Measurements from ENCODE around the gene DNM3. TPM values are rescaled to one million over a fixed set of nuclear protein-coding genes. Genes with fewer than 3 reads are reported as not detected.
A peak's percentile ranks its signal among the peaks of the same experiment; 100 is the strongest.

The DNM3 gene
- total and polyA plus RNA-seq, 5 donors from 2014 or later, result 0.76 to 5.5 (median 1.6) TPM

- no peak for DNase-seq
- Mint-ChIP-seq H3K4me1 (no peaks in the 10 kb centered on the region), H3K4me3 (no peak overlapping the region), H3K27ac (no peak overlapping the region), H3K36me3 (peaks cover 3% of the 10 kb centered on the region), H3K9me3 (peaks cover 0 to 3% (median 0%) of the 10 kb centered on the region in 7 donors), H3K27me3 (no peaks in the 10 kb centered on the region)
- ATAC-seq (ENCODE audit: low read depth in 2 of 2), result no peak
- H3K27me3 ChIP-seq (ENCODE audit: control insufficient read depth, insufficient read depth, low read length), result no peaks in the 10 kb centered on the region
- H3K27ac ChIP-seq (ENCODE audit: insufficient read depth, low read length, poor library complexity, severe bottlenecking), result no peak overlapping the region
- no peak overlapping the region for H3K4me3 ChIP-seq (ENCODE audit: low read depth, low read length)
- H3K9me3 ChIP-seq (ENCODE audit: control insufficient read depth in 2 of 2, low read length in 2 of 2), result no peaks in the 10 kb centered on the region
- no peaks in the 10 kb centered on the region for H3K4me1 ChIP-seq (ENCODE audit: control insufficient read depth, insufficient read depth, low read length, poor library complexity, severe bottlenecking)
- no peaks in the 10 kb centered on the region for H3K36me3 ChIP-seq (ENCODE audit: control insufficient read depth, insufficient read depth, low read length)
These were observed 268.1 kb downstream of the DNM3 start for GRCh38 chr1:172109359-172109758.

GRCh38 chr1:172112576-172112975 is 271.3 kb downstream of the DNM3 start:
- peaks cover 3% of the 10 kb centered on the region for H3K36me3 Mint-ChIP-seq
- Histone ChIP-seq H3K27ac (ENCODE audit: insufficient read depth, low read length, poor library complexity, severe bottlenecking) (no peak overlapping the region), H3K36me3 (ENCODE audit: control insufficient read depth, insufficient read depth, low read length) (no peaks in the 10 kb centered on the region), H3K9me3 (ENCODE audit: control insufficient read depth in 2 of 2, low read length in 2 of 2) (no peaks in the 10 kb centered on the region), H3K4me3 (ENCODE audit: low read depth, low read length) (no peak overlapping the region), H3K27me3 (ENCODE audit: control insufficient read depth, insufficient read depth, low read length) (no peaks in the 10 kb centered on the region), H3K4me1 (ENCODE audit: control insufficient read depth, insufficient read depth, low read length, poor library complexity, severe bottlenecking) (peaks cover 4% of the 10 kb centered on the region)
- no peak overlapping the region for H3K27ac Mint-ChIP-seq
- H3K4me1 Mint-ChIP-seq, result peaks cover 0 to 5% (median 3%) of the 10 kb centered on the region in 4 donors
- H3K9me3 Mint-ChIP-seq, result peaks cover 0 to 3% (median 0%) of the 10 kb centered on the region in 7 donors
- no peak overlapping the region for H3K4me3 Mint-ChIP-seq
- H3K27me3 Mint-ChIP-seq, result no peaks in the 10 kb centered on the region
- ATAC-seq (ENCODE audit: low read depth in 2 of 2) (no peak), DNase-seq (no peak)

GRCh38 chr1:172117800-172118199 is 276.5 kb downstream of the DNM3 start:
- Histone ChIP-seq H3K4me3 (ENCODE audit: low read depth, low read length) (no peak overlapping the region), H3K36me3 (ENCODE audit: control insufficient read depth, insufficient read depth, low read length) (no peaks in the 10 kb centered on the region), H3K27me3 (ENCODE audit: control insufficient read depth, insufficient read depth, low read length) (no peaks in the 10 kb centered on the region), H3K9me3 (ENCODE audit: control insufficient read depth in 2 of 2, low read length in 2 of 2) (no peaks in the 10 kb centered on the region), H3K4me1 (ENCODE audit: control insufficient read depth, insufficient read depth, low read length, poor library complexity, severe bottlenecking) (peaks cover 9% of the 10 kb centered on the region), H3K27ac (ENCODE audit: insufficient read depth, low read length, poor library complexity, severe bottlenecking) (no peak overlapping the region)
- Mint-ChIP-seq H3K27me3 (no peaks in the 10 kb centered on the region), H3K27ac (peak overlapping the region; percentile 55 to 76 (median 73)), H3K9me3 (peaks cover 0 to 1% (median 0%) of the 10 kb centered on the region in 7 donors), H3K4me1 (peaks cover 4 to 35% (median 25%) of the 10 kb centered on the region in 4 donors), H3K36me3 (no peaks in the 10 kb centered on the region), H3K4me3 (no peak overlapping the region)
- DNase-seq (peak in 2 of 3 donors; percentile 12 to 81), ATAC-seq (ENCODE audit: low read depth in 2 of 2) (peak; percentile 82 to 84)

- H3K4me3 Mint-ChIP-seq, result no peak overlapping the region
- no peaks in the 10 kb centered on the region for H3K27me3 ChIP-seq (ENCODE audit: control insufficient read depth, insufficient read depth, low read length)
- H3K27me3 Mint-ChIP-seq, result no peaks in the 10 kb centered on the region
- H3K4me1 ChIP-seq (ENCODE audit: control insufficient read depth, insufficient read depth, low read length, poor library complexity, severe bottlenecking), result peaks cover 9% of the 10 kb centered on the region
- ATAC-seq (ENCODE audit: low read depth in 2 of 2), result no peak
- H3K4me3 ChIP-seq (ENCODE audit: low read depth, low read length), result no peak overlapping the region
- H3K27ac Mint-ChIP-seq, result peak overlapping the region in 2 of 3 donors; percentile 11 to 43
- H3K36me3 Mint-ChIP-seq, result no peaks in the 10 kb centered on the region
- H3K9me3 ChIP-seq (ENCODE audit: control insufficient read depth in 2 of 2, low read length in 2 of 2), result no peaks in the 10 kb centered on the region
- DNase-seq, result no peak
- H3K36me3 ChIP-seq (ENCODE audit: control insufficient read depth, insufficient read depth, low read length), result no peaks in the 10 kb centered on the region
- peaks cover 4 to 35% (median 25%) of the 10 kb centered on the region in 4 donors for H3K4me1 Mint-ChIP-seq
- H3K27ac ChIP-seq (ENCODE audit: insufficient read depth, low read length, poor library complexity, severe bottlenecking), result no peak overlapping the region
- peaks cover 0 to 1% (median 0%) of the 10 kb centered on the region in 7 donors for H3K9me3 Mint-ChIP-seq
These were observed 277.3 kb downstream of the DNM3 start for GRCh38 chr1:172118618-172119017.

GRCh38 chr1:172119184-172119583 is 277.9 kb downstream of the DNM3 start:
- Histone ChIP-seq H3K4me3 (ENCODE audit: low read depth, low read length) (no peak overlapping the region), H3K36me3 (ENCODE audit: control insufficient read depth, insufficient read depth, low read length) (no peaks in the 10 kb centered on the region), H3K27ac (ENCODE audit: insufficient read depth, low read length, poor library complexity, severe bottlenecking) (no peak overlapping the region), H3K9me3 (ENCODE audit: control insufficient read depth in 2 of 2, low read length in 2 of 2) (no peaks in the 10 kb centered on the region), H3K4me1 (ENCODE audit: control insufficient read depth, insufficient read depth, low read length, poor library complexity, severe bottlenecking) (peaks cover 9% of the 10 kb centered on the region), H3K27me3 (ENCODE audit: control insufficient read depth, insufficient read depth, low read length) (no peaks in the 10 kb centered on the region)
- ATAC-seq (ENCODE audit: low read depth in 2 of 2) (no peak), DNase-seq (no peak)
- Mint-ChIP-seq H3K27ac (peak overlapping the region in 2 of 3 donors; percentile 14 to 50), H3K27me3 (no peaks in the 10 kb centered on the region), H3K4me1 (peaks cover 4 to 35% (median 25%) of the 10 kb centered on the region in 4 donors), H3K9me3 (peaks cover 0 to 1% (median 0%) of the 10 kb centered on the region in 7 donors), H3K36me3 (no peaks in the 10 kb centered on the region), H3K4me3 (no peak overlapping the region)

- Histone ChIP-seq H3K4me3 (ENCODE audit: low read depth, low read length) (no peak overlapping the region), H3K36me3 (ENCODE audit: control insufficient read depth, insufficient read depth, low read length) (no peaks in the 10 kb centered on the region), H3K4me1 (ENCODE audit: control insufficient read depth, insufficient read depth, low read length, poor library complexity, severe bottlenecking) (peaks cover 9% of the 10 kb centered on the region), H3K27me3 (ENCODE audit: control insufficient read depth, insufficient read depth, low read length) (no peaks in the 10 kb centered on the region), H3K27ac (ENCODE audit: insufficient read depth, low read length, poor library complexity, severe bottlenecking) (no peak overlapping the region), H3K9me3 (ENCODE audit: control insufficient read depth in 2 of 2, low read length in 2 of 2) (no peaks in the 10 kb centered on the region)
- peaks cover 4 to 35% (median 25%) of the 10 kb centered on the region in 4 donors for H3K4me1 Mint-ChIP-seq
- H3K9me3 Mint-ChIP-seq, result peaks cover 0 to 1% (median 0%) of the 10 kb centered on the region in 7 donors
- H3K4me3 Mint-ChIP-seq, result no peak overlapping the region
- no peak for DNase-seq
- H3K27ac Mint-ChIP-seq, result no peak overlapping the region
- no peak for ATAC-seq (ENCODE audit: low read depth in 2 of 2)
- no peaks in the 10 kb centered on the region for H3K36me3 Mint-ChIP-seq
- no peaks in the 10 kb centered on the region for H3K27me3 Mint-ChIP-seq
These were observed 279.1 kb downstream of the DNM3 start for GRCh38 chr1:172120381-172120780.

GRCh38 chr1:172121081-172121717 is 279.9 kb downstream of the DNM3 start:
- no peaks in the 10 kb centered on the region for H3K36me3 ChIP-seq (ENCODE audit: control insufficient read depth, insufficient read depth, low read length)
- H3K4me1 ChIP-seq (ENCODE audit: control insufficient read depth, insufficient read depth, low read length, poor library complexity, severe bottlenecking), result peaks cover 9% of the 10 kb centered on the region
- ATAC-seq (ENCODE audit: low read depth in 2 of 2) (peak; percentile 30 to 38), DNase-seq (peak in 1 of 3 donors; percentile 40)
- no peaks in the 10 kb centered on the region for H3K9me3 ChIP-seq (ENCODE audit: control insufficient read depth in 2 of 2, low read length in 2 of 2)
- Mint-ChIP-seq H3K36me3 (no peaks in the 10 kb centered on the region), H3K27me3 (no peaks in the 10 kb centered on the region), H3K9me3 (peaks cover 0 to 2% (median 0%) of the 10 kb centered on the region in 7 donors), H3K4me1 (peaks cover 4 to 35% (median 25%) of the 10 kb centered on the region in 4 donors), H3K27ac (peak overlapping the region in 2 of 3 donors; percentile 8 to 39), H3K4me3 (no peak overlapping the region)
- H3K27ac ChIP-seq (ENCODE audit: insufficient read depth, low read length, poor library complexity, severe bottlenecking), result no peak overlapping the region
- no peaks in the 10 kb centered on the region for H3K27me3 ChIP-seq (ENCODE audit: control insufficient read depth, insufficient read depth, low read length)
- H3K4me3 ChIP-seq (ENCODE audit: low read depth, low read length), result no peak overlapping the region

- Histone ChIP-seq H3K36me3 (ENCODE audit: control insufficient read depth, insufficient read depth, low read length) (no peaks in the 10 kb centered on the region), H3K9me3 (ENCODE audit: control insufficient read depth in 2 of 2, low read length in 2 of 2) (no peaks in the 10 kb centered on the region), H3K4me1 (ENCODE audit: control insufficient read depth, insufficient read depth, low read length, poor library complexity, severe bottlenecking) (peaks cover 7% of the 10 kb centered on the region), H3K27ac (ENCODE audit: insufficient read depth, low read length, poor library complexity, severe bottlenecking) (no peak overlapping the region), H3K4me3 (ENCODE audit: low read depth, low read length) (no peak overlapping the region), H3K27me3 (ENCODE audit: control insufficient read depth, insufficient read depth, low read length) (no peaks in the 10 kb centered on the region)
- Mint-ChIP-seq H3K27ac (no peak overlapping the region), H3K4me3 (no peak overlapping the region), H3K27me3 (no peaks in the 10 kb centered on the region), H3K4me1 (peaks cover 4 to 33% (median 23%) of the 10 kb centered on the region in 4 donors), H3K36me3 (no peaks in the 10 kb centered on the region), H3K9me3 (peaks cover 0 to 2% (median 0%) of the 10 kb centered on the region in 7 donors)
- DNase-seq, result no peak
- ATAC-seq (ENCODE audit: low read depth in 2 of 2), result no peak
These were observed 281.1 kb downstream of the DNM3 start for GRCh38 chr1:172122381-172122780.
